ENCODE measurements around the gene CD6.

GRCh38 chr11:60951606-60951903, 19.9 kb upstream of the CD6 start:
- no peak for TF ChIP-seq CTCF (IDR thresholded peaks at IDR 0.05)
- no peak for TF ChIP-seq EZH2 (IDR thresholded peaks at IDR 0.05)
- TF ChIP-seq EZH2phosphoT487 (IDR thresholded peaks at IDR 0.05) = no peak
